Skin of body (tissue), 2 donors: ENCODE measurements around the gene CYP4V2. TPM values are rescaled to one million over a fixed set of nuclear protein-coding genes. Genes with fewer than 3 reads are reported as not detected.

Source experiments
- DNase-seq: peaks from one replicate; lab custom pipeline; 2025; lab: John Stamatoyannopoulos, UW
- total RNA-seq: library from RNA; depleted of rRNA; stranded (reverse); fragments of >200 nt; gene quantifications from one replicate; pipeline ENCODE4 v1.2.3, GENCODE V29; 2014

Gene CYP4V2
- total RNA-seq, 1 donor from 2014 or later = 11.6 TPM

GRCh38 chr4:186188107-186188506, 3.3 kb upstream of the CYP4V2 start:
- DNase-seq = no peak

GRCh38 chr4:186189656-186190055, 1.7 kb upstream of the CYP4V2 start:
- no peak for DNase-seq

GRCh38 chr4:186190581-186191199, 677 bp upstream of the CYP4V2 start:
- DNase-seq = no peak

- DNase-seq = no peak
These were observed 772 bp downstream of the CYP4V2 start for GRCh38 chr4:186192066-186192612.

- DNase-seq = no peak
These were observed 2.5 kb downstream of the CYP4V2 start for GRCh38 chr4:186193851-186194250.

- DNase-seq = no peak
These were observed 4.7 kb downstream of the CYP4V2 start for GRCh38 chr4:186196063-186196462.

- DNase-seq = no peak
These were observed 9.1 kb downstream of the CYP4V2 start for GRCh38 chr4:186200516-186200915.

GRCh38 chr4:186201010-186201409, 9.6 kb downstream of the CYP4V2 start:
- DNase-seq = no peak

- DNase-seq = no peak
These were observed 10.3 kb downstream of the CYP4V2 start for GRCh38 chr4:186201535-186202230.

GRCh38 chr4:186202490-186203140, 11.2 kb downstream of the CYP4V2 start:
- DNase-seq = no peak

- DNase-seq = peak; percentile 3
These were observed 12.0 kb downstream of the CYP4V2 start for GRCh38 chr4:186203406-186203805.

- DNase-seq = no peak
These were observed 12.8 kb downstream of the CYP4V2 start for GRCh38 chr4:186204103-186204559.

GRCh38 chr4:186204686-186205085, 13.3 kb downstream of the CYP4V2 start:
- no peak for DNase-seq

GRCh38 chr4:186205156-186205555, 13.8 kb downstream of the CYP4V2 start:
- no peak for DNase-seq

- DNase-seq = peak; percentile 40
These were observed 25.2 kb downstream of the CYP4V2 start for GRCh38 chr4:186216465-186217024.

- DNase-seq = no peak
These were observed 26.4 kb downstream of the CYP4V2 start for GRCh38 chr4:186217733-186218293.

GRCh38 chr4:186221624-186222023, 30.3 kb downstream of the CYP4V2 start:
- DNase-seq = no peak

GRCh38 chr4:186225848-186226247, 34.5 kb downstream of the CYP4V2 start:
- DNase-seq = no peak

GRCh38 chr4:186226521-186227189, 35.3 kb downstream of the CYP4V2 start:
- no peak for DNase-seq

- no peak for DNase-seq
These were observed 35.9 kb downstream of the CYP4V2 start, which contains the start of gene KLKB1 for GRCh38 chr4:186227221-186227620. Gene KLKB1 (plus strand): TSS chr4:186227507. CDS start chr4:186228196, 689 bp downstream.
